Activated CD8-positive, alpha-beta T cell treated with anti-CD3 and anti-CD28 coated beads for 36 hours (primary cell): Measurements from ENCODE around the gene CS. TPM values are rescaled to one million over a fixed set of nuclear protein-coding genes. Genes with fewer than 3 reads are reported as not detected.

Source experiments
- ATAC-seq: fragments of 200-7000 bp; cut with Tn5 transposase; one replicate; pipeline ENCODE4 v1.10.0; 2021; ENCODE audit warnings: mild to moderate bottlenecking, moderate library complexity
- CTCF ChIA-PET: fragments of 350-600 bp; sonication (Branson Sonifier 250); formaldehyde crosslinking; loops from one replicate; lab custom pipeline; 2021; ENCODE audit warnings: antibody characterized with exemption; lab: Charles Lee
- POLR2A ChIA-PET: fragments of 350-600 bp; sonication (Branson Sonifier 250); formaldehyde crosslinking; loops from one replicate; lab custom pipeline; 2021; ENCODE audit warnings: antibody characterized with exemption; lab: Charles Lee
- DNase-seq: peaks from one replicate; pipeline ENCODE4 v3.0.0-alpha.2; 2020
- H3K27ac Mint-ChIP-seq: one replicate; pipeline ENCODE4 v1.8.0; 2021; ENCODE audit warnings: mild to moderate bottlenecking, mixed read lengths
- H3K27me3 Mint-ChIP-seq: one replicate; pipeline ENCODE4 v1.8.0; 2021; ENCODE audit warnings: mixed read lengths
- H3K36me3 Mint-ChIP-seq: one replicate; pipeline ENCODE4 v1.8.0; 2021; ENCODE audit warnings: low read depth, mixed read lengths
- H3K4me1 Mint-ChIP-seq: one replicate; pipeline ENCODE4 v1.8.0; 2021; ENCODE audit warnings: low read depth, mixed read lengths
- H3K4me3 Mint-ChIP-seq: one replicate; pipeline ENCODE4 v1.8.0; 2021; ENCODE audit warnings: mild to moderate bottlenecking, moderate library complexity, mixed read lengths
- H3K9me3 Mint-ChIP-seq: one replicate; pipeline ENCODE4 v1.8.0; 2021; ENCODE audit warnings: mixed read lengths
- CTCF ChIP-seq: fragments of 200-600 bp; IDR thresholded peaks from one replicate; pipeline ENCODE4 v1.8.0; 2022; ENCODE audit warnings: antibody characterized with exemption, mild to moderate bottlenecking
- intact Hi-C: fragments of 100-400 bp; cut with micrococcal nuclease; formaldehyde crosslinking; loops from one replicate; pipeline ENCODE4 v1.10.0; 2022
- total RNA-seq, 2 experiments: library from RNA; stranded (reverse); gene quantifications; one replicate each; pipeline ENCODE4 v1.2.3, GENCODE V29; 2021

Gene CS
- total RNA-seq, 2 experiments from 2014 or later: 292 to 297 TPM

- TF ChIP-seq CTCF: peak; percentile 80
- peaks cover 18% of the 10 kb centered on the region for H3K36me3 Mint-ChIP-seq
- DNase-seq: peak; percentile 81
- ATAC-seq: peak; percentile 94
- H3K9me3 Mint-ChIP-seq: no peaks in the 10 kb centered on the region
- CTCF ChIA-PET: interaction anchor here (0.6 to 3.4 kb wide), 30 partner anchors 10 to 256 kb away, joined by 3 to 40 read pairs (median 4); partner anchors contain the start of genes COQ10A, MYL6B, RNF41 and SMARCC2
- POLR2A ChIA-PET: interaction anchor here (0.7 to 3.5 kb wide), 12 partner anchors 9 to 192 kb away, joined by 3 to 17 read pairs (median 6); partner anchors contain the start of genes CNPY2, COQ10A, RNF41 and SMARCC2
- intact Hi-C loops: loop anchor here (5.0 to 10.0 kb wide), 2 partner anchors 66 to 133 kb away; partner anchors contain the start of gene ESYT1
- peak within 1 kb of the TSS; percentile 88 for H3K4me3 Mint-ChIP-seq
- H3K27me3 Mint-ChIP-seq: no peaks in the 10 kb centered on the region
- peaks cover 19% of the 10 kb centered on the region for H3K4me1 Mint-ChIP-seq
- H3K27ac Mint-ChIP-seq: peak within 1 kb of the TSS; percentile 87
Observed at GRCh38 chr12:56258068-56258819, 41.9 kb downstream of the CS start, which contains the start of gene ANKRD52. Gene ANKRD52, minus strand, starts transcription at chr12:56258384. Its CDS starts 115 bp downstream, at chr12:56258269.

- ChIA-PET CTCF (interaction anchor here (0.6 to 3.4 kb wide), 24 partner anchors 11 to 249 kb away, joined by 3 to 40 read pairs (median 4); partner anchors contain the start of genes CNPY2, COQ10A, MYL6B and RNF41), POLR2A (interaction anchor here (0.6 to 3.5 kb wide), 12 partner anchors 10 to 213 kb away, joined by 3 to 17 read pairs (median 6); partner anchors contain the start of genes CNPY2, COQ10A, CS and RNF41)
- H3K36me3 Mint-ChIP-seq: peaks cover 24% of the 10 kb centered on the region
- intact Hi-C loops: loop anchor here (5.0 to 10.0 kb wide), 2 partner anchors 65 to 133 kb away; partner anchors contain the start of gene ESYT1
- H3K27ac Mint-ChIP-seq: peak overlapping the region; percentile 73
- TF ChIP-seq CTCF: no peak
- peaks cover 19% of the 10 kb centered on the region for H3K4me1 Mint-ChIP-seq
- no peaks in the 10 kb centered on the region for H3K27me3 Mint-ChIP-seq
- ATAC-seq (peak; percentile 9), DNase-seq (peak; percentile 5)
- H3K4me3 Mint-ChIP-seq: peak overlapping the region; percentile 88
- H3K9me3 Mint-ChIP-seq: no peaks in the 10 kb centered on the region
Observed at GRCh38 chr12:56257491-56258067, 42.6 kb downstream of the CS start.

DNA sequence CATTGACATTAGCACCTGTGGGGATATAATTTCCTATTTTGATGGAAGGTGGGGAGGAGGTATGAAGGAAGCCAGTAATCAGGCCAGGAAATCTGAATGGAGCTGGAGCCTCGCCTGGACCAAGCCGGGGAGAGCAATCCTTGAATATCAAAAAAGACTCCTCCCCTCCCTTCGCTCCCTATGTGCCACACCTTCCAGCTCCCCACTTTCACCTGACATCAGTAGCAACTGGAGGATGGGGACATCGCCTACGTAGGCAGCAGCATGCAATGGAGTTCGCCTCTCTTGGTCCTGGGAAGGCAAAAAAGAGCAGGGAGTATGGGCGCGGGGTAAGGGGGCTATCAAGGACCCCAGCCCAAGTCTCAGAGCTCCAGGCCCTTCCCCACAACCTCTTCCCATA, 43.1 kb downstream of the CS start:
- CTCF ChIA-PET: interaction anchor here (0.8 to 3.4 kb wide), 10 partner anchors 11 to 249 kb away, joined by 3 to 40 read pairs (median 6); partner anchors contain the start of genes CNPY2, COQ10A, RNF41 and ZC3H10
- peaks cover 24% of the 10 kb centered on the region for H3K36me3 Mint-ChIP-seq
- POLR2A ChIA-PET: interaction anchor here (0.6 to 3.5 kb wide), 11 partner anchors 9 to 214 kb away, joined by 3 to 17 read pairs (median 7); partner anchors contain the start of genes CNPY2, COQ10A, CS and RNF41
- DNase-seq: no peak
- no peak for TF ChIP-seq CTCF
- H3K9me3 Mint-ChIP-seq: no peaks in the 10 kb centered on the region
- H3K4me3 Mint-ChIP-seq: peak overlapping the region; percentile 88
- H3K27me3 Mint-ChIP-seq: no peaks in the 10 kb centered on the region
- peak overlapping the region; percentile 26 for H3K27ac Mint-ChIP-seq
- ATAC-seq: no peak
- peaks cover 19% of the 10 kb centered on the region for H3K4me1 Mint-ChIP-seq
- intact Hi-C loops: loop anchor here (5.0 to 10.0 kb wide), 2 partner anchors 65 to 132 kb away; partner anchors contain the start of gene ESYT1

- intact Hi-C loops: loop anchor here (5.0 to 10.0 kb wide), 2 partner anchors 64 to 132 kb away; partner anchors contain the start of gene ESYT1
Observed at GRCh38 chr12:56256326-56256960, 43.7 kb downstream of the CS start.

More at GRCh38 chr12:56256326-56256960, 43.7 kb downstream of the CS start:
- no peak for TF ChIP-seq CTCF
- POLR2A ChIA-PET: interaction anchor here (0.6 to 3.5 kb wide), 9 partner anchors 9 to 215 kb away, joined by 3 to 17 read pairs (median 10); partner anchors contain the start of genes CNPY2, COQ10A, CS and RNF41
- H3K27ac Mint-ChIP-seq: peak overlapping the region; percentile 26
- peaks cover 28% of the 10 kb centered on the region for H3K36me3 Mint-ChIP-seq
- ATAC-seq: no peak
- H3K9me3 Mint-ChIP-seq: no peaks in the 10 kb centered on the region
- CTCF ChIA-PET: interaction anchor here (0.8 to 3.4 kb wide), 7 partner anchors 12 to 250 kb away, joined by 3 to 40 read pairs (median 5); partner anchors contain the start of genes CNPY2, COQ10A, SMARCC2 and ZC3H10
- peak overlapping the region; percentile 88 for H3K4me3 Mint-ChIP-seq
- peak; percentile 19 for DNase-seq
- H3K27me3 Mint-ChIP-seq: no peaks in the 10 kb centered on the region
- H3K4me1 Mint-ChIP-seq: peaks cover 19% of the 10 kb centered on the region
